Activated CD4-positive, alpha-beta memory T cell treated with anti-CD3 and anti-CD28 coated beads for 36 hours (primary cell): ENCODE data around the gene TCF19. TPM values are rescaled to one million over a fixed set of nuclear protein-coding genes. Genes with fewer than 3 reads are reported as not detected.
A peak's percentile ranks its signal among the peaks of the same experiment; 100 is the strongest.
"Not testable (repeated sequence)": the region's sequence is repeated elsewhere in the genome, so short reads cannot be mapped to it uniquely, and the experiment has no call there.

Experiments
- CTCF ChIA-PET: fragments of 350-600 bp; sonication (Branson Sonifier 250); formaldehyde crosslinking; loops from one replicate; lab custom pipeline; 2021; ENCODE audit warnings: antibody characterized with exemption, inconsistent platforms; lab: Charles Lee
- POLR2A ChIA-PET: fragments of 350-600 bp; sonication (Branson Sonifier 250); formaldehyde crosslinking; loops from one replicate; lab custom pipeline; 2021; ENCODE audit warnings: antibody characterized with exemption; lab: Charles Lee
- DNase-seq: peaks from one replicate; pipeline ENCODE4 v3.0.0-alpha.2; 2020
- H3K27ac Mint-ChIP-seq: one replicate; pipeline ENCODE4 v1.8.0; 2021; ENCODE audit warnings: mixed read lengths
- H3K27me3 Mint-ChIP-seq: one replicate; pipeline ENCODE4 v1.8.0; 2021; ENCODE audit warnings: mixed read lengths
- H3K36me3 Mint-ChIP-seq: one replicate; pipeline ENCODE4 v1.8.0; 2021; ENCODE audit warnings: mixed read lengths
- H3K4me1 Mint-ChIP-seq: one replicate; pipeline ENCODE4 v1.8.0; 2021; ENCODE audit warnings: low read depth, mixed read lengths
- H3K4me3 Mint-ChIP-seq: one replicate; pipeline ENCODE4 v1.8.0; 2021; ENCODE audit warnings: mild to moderate bottlenecking, mixed read lengths
- H3K9me3 Mint-ChIP-seq: one replicate; pipeline ENCODE4 v1.8.0; 2021; ENCODE audit warnings: mixed read lengths
- intact Hi-C: fragments of 100-400 bp; cut with micrococcal nuclease; formaldehyde crosslinking; loops from one replicate; pipeline ENCODE4 v1.15.1; 2023
- total RNA-seq, 2 experiments: library from RNA; stranded (reverse); gene quantifications; one replicate each; pipeline ENCODE4 v1.2.3, GENCODE V29; 2021

Gene TCF19
- total RNA-seq, 2 experiments from 2014 or later, result 93.0 to 93.1 TPM

- Mint-ChIP-seq H3K27me3 (peaks cover 2% of the 10 kb centered on the region), H3K4me3 (no peak overlapping the region), H3K9me3 (no peaks in the 10 kb centered on the region), H3K36me3 (peaks cover 31% of the 10 kb centered on the region), H3K4me1 (peaks cover 5% of the 10 kb centered on the region), H3K27ac (no peak overlapping the region)
- ChIA-PET POLR2A (no interaction called here), CTCF (interaction anchor here (0.6 to 2.0 kb wide), 2 partner anchors 12 to 67 kb away, joined by 4 to 5 read pairs; no protein-coding TSS in a partner anchor)
- no peak for DNase-seq
- intact Hi-C loops, result no loop called here
Measured at GRCh38 chr6:31154436-31154835, 4.0 kb upstream of the TCF19 start.

GRCh38 chr6:31156641-31157040 is 1.7 kb upstream of the TCF19 start:
- ChIA-PET CTCF (interaction anchor here (0.7 to 2.4 kb wide), 3 partner anchors 30 to 73 kb away, joined by 3 to 7 read pairs (median 5); no protein-coding TSS in a partner anchor), POLR2A (no interaction called here)
- intact Hi-C loops, result no loop called here
- Mint-ChIP-seq H3K4me3 (peak overlapping the region; percentile 92), H3K36me3 (peaks cover 46% of the 10 kb centered on the region), H3K27ac (no peak overlapping the region), H3K9me3 (no peaks in the 10 kb centered on the region), H3K27me3 (peaks cover 2% of the 10 kb centered on the region), H3K4me1 (peaks cover 19% of the 10 kb centered on the region)
- no peak for DNase-seq

GRCh38 chr6:31157513-31158139 is 763 bp upstream of the TCF19 start, which contains the start of gene CCHCR1:
CCHCR1 (minus strand) TSS chr6:31157802; CDS start chr6:31157600, 202 bp downstream.
- Mint-ChIP-seq H3K27me3 (peaks cover 2% of the 10 kb centered on the region), H3K9me3 (no peaks in the 10 kb centered on the region), H3K4me1 (peaks cover 24% of the 10 kb centered on the region), H3K36me3 (peaks cover 56% of the 10 kb centered on the region), H3K27ac (peak within 1 kb of the TSS; percentile 73), H3K4me3 (peak within 1 kb of the TSS; percentile 92)
- CTCF ChIA-PET, result interaction anchor here (0.5 to 2.4 kb wide), 6 partner anchors 19 to 209 kb away, joined by 3 to 10 read pairs (median 6); partner anchors contain the start of gene PSORS1C2
- DNase-seq, result no peak
- intact Hi-C loops, result loop anchor here (1.0 to 2.0 kb wide), 3 partner anchors 21 to 115 kb away; partner anchors contain the start of gene HLA-C
- POLR2A ChIA-PET, result interaction anchor here (1.4 to 1.6 kb wide), 2 partner anchors 19 to 196 kb away, joined by 3 to 4 read pairs; partner anchors contain the start of gene PSORS1C2

GRCh38 chr6:31158863-31159855 is 770 bp downstream of the TCF19 start:
- Mint-ChIP-seq H3K27ac (peak overlapping the region; percentile 73), H3K4me1 (peaks cover 37% of the 10 kb centered on the region), H3K36me3 (peaks cover 62% of the 10 kb centered on the region), H3K9me3 (no peaks in the 10 kb centered on the region), H3K27me3 (peaks cover 2% of the 10 kb centered on the region), H3K4me3 (peak overlapping the region; percentile 92)
- POLR2A ChIA-PET, result interaction anchor here (0.9 to 1.6 kb wide), 4 partner anchors 11 to 245 kb away, joined by 3 to 5 read pairs (median 4); partner anchors contain the start of genes PSORS1C2 and VARS2
- DNase-seq, result peak; percentile 49
- intact Hi-C loops, result loop anchor here (1.0 to 2.0 kb wide), 3 partner anchors 22 to 113 kb away; partner anchors contain the start of gene HLA-C
- CTCF ChIA-PET, result interaction anchor here (0.9 to 1.7 kb wide), 8 partner anchors 9 to 207 kb away, joined by 3 to 10 read pairs (median 6); no protein-coding TSS in a partner anchor

GRCh38 chr6:31161216-31162126 is 3.1 kb downstream of the TCF19 start:
- H3K27ac Mint-ChIP-seq, result no peak overlapping the region
- H3K4me3 Mint-ChIP-seq, result no peak overlapping the region
- ChIA-PET POLR2A (no interaction called here), CTCF (interaction anchor here (0.7 kb wide), 1 partner anchor 81 kb away, joined by 3 read pairs; no protein-coding TSS in a partner anchor)
- H3K27me3 Mint-ChIP-seq, result peaks cover 2% of the 10 kb centered on the region
- H3K36me3 Mint-ChIP-seq, result peaks cover 46% of the 10 kb centered on the region
- intact Hi-C loops, result no loop called here
- DNase-seq, result no peak
- H3K9me3 Mint-ChIP-seq, result no peaks in the 10 kb centered on the region
- peaks cover 50% of the 10 kb centered on the region for H3K4me1 Mint-ChIP-seq

- Mint-ChIP-seq H3K4me3 (no peak overlapping the region), H3K27me3 (peaks cover 2% of the 10 kb centered on the region), H3K36me3 (peaks cover 45% of the 10 kb centered on the region), H3K27ac (no peak overlapping the region), H3K4me1 (peaks cover 46% of the 10 kb centered on the region), H3K9me3 (no peaks in the 10 kb centered on the region)
- POLR2A ChIA-PET, result no interaction called here
- intact Hi-C loops, result no loop called here
- CTCF ChIA-PET, result interaction anchor here (0.6 to 1.1 kb wide), 2 partner anchors 30 to 212 kb away, joined by 3 read pairs; no protein-coding TSS in a partner anchor
- no peak for DNase-seq
Measured at GRCh38 chr6:31162463-31163165, 4.2 kb downstream of the TCF19 start.

GRCh38 chr6:31163922-31164321 is 5.5 kb downstream of the TCF19 start:
- H3K4me3 Mint-ChIP-seq, result no peak overlapping the region
- intact Hi-C loops, result no loop called here
- H3K27ac Mint-ChIP-seq, result no peak overlapping the region
- H3K4me1 Mint-ChIP-seq, result peaks cover 44% of the 10 kb centered on the region
- H3K9me3 Mint-ChIP-seq, result no peaks in the 10 kb centered on the region
- peaks cover 38% of the 10 kb centered on the region for H3K36me3 Mint-ChIP-seq
- DNase-seq, result no peak
- POLR2A ChIA-PET, result no interaction called here
- CTCF ChIA-PET, result interaction anchor here (0.5 to 1.9 kb wide), 2 partner anchors 19 to 69 kb away, joined by 3 to 5 read pairs; no protein-coding TSS in a partner anchor
- no peaks in the 10 kb centered on the region for H3K27me3 Mint-ChIP-seq

- POLR2A ChIA-PET, result interaction anchor here (0.8 to 1.1 kb wide), 2 partner anchors 11 to 34 kb away, joined by 3 to 5 read pairs; no protein-coding TSS in a partner anchor
- H3K9me3 Mint-ChIP-seq, H3K4me3 Mint-ChIP-seq, H3K27ac Mint-ChIP-seq, H3K27me3 Mint-ChIP-seq, intact Hi-C loops, DNase-seq: not testable (repeated sequence)
- Mint-ChIP-seq H3K36me3 (peaks cover 32% of the 10 kb centered on the region), H3K4me1 (peaks cover 44% of the 10 kb centered on the region)
- CTCF ChIA-PET, result interaction anchor here (0.5 to 1.9 kb wide), 2 partner anchors 19 to 68 kb away, joined by 3 to 5 read pairs; no protein-coding TSS in a partner anchor
Measured at GRCh38 chr6:31164475-31165063, 6.2 kb downstream of the TCF19 start.

GRCh38 chr6:31165064-31165832 is 6.9 kb downstream of the TCF19 start:
- H3K27me3 Mint-ChIP-seq, H3K9me3 Mint-ChIP-seq, intact Hi-C loops, H3K27ac Mint-ChIP-seq, H3K4me3 Mint-ChIP-seq: not testable (repeated sequence)
- Mint-ChIP-seq H3K4me1 (peaks cover 38% of the 10 kb centered on the region), H3K36me3 (peaks cover 26% of the 10 kb centered on the region)
- ChIA-PET CTCF (interaction anchor here (1.9 kb wide), 1 partner anchor 20 kb away, joined by 5 read pairs; no protein-coding TSS in a partner anchor), POLR2A (interaction anchor here (0.8 to 1.1 kb wide), 2 partner anchors 10 to 34 kb away, joined by 3 to 5 read pairs; no protein-coding TSS in a partner anchor)
- peak; percentile 46 for DNase-seq
